ENCODE measurements around the gene RHBDD2.

DNA sequence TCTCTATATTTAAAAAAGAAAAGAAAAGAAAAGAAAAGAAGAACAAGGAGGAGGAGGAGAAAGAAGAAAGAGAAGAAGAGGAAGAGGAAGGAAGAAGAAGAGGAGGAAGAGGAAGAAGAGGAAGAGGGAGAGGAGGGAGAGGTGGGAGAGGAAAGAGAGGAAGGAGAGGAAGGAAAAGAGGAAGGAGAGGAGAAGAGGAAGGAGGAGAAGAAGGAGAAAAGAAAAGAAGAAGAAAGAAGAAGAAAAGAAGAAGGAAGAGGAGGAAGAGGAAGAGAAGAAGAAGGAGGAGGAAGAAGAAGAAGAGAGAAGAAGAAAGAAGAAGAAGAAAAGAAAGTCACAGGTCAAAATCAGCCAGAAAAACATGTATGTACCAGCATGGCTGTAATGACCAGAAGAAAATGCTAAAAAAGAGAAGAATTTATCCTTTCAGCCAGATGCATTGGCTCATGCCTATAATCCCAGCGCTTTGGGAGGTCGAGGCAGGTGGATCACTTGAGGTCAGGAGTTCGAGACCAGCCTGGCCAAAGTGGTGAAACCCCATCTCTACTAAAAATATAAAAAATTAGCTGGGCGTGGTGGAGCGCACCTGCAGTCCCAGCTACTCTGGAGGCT lies 30.8 kb downstream of the RHBDD2 start:
- TF ChIP-seq EZH2phosphoT487 (IDR thresholded peaks at IDR 0.05; ENCODE audit: borderline replicate concordance, low read length) = no peak
- TF ChIP-seq, protein P1, sequence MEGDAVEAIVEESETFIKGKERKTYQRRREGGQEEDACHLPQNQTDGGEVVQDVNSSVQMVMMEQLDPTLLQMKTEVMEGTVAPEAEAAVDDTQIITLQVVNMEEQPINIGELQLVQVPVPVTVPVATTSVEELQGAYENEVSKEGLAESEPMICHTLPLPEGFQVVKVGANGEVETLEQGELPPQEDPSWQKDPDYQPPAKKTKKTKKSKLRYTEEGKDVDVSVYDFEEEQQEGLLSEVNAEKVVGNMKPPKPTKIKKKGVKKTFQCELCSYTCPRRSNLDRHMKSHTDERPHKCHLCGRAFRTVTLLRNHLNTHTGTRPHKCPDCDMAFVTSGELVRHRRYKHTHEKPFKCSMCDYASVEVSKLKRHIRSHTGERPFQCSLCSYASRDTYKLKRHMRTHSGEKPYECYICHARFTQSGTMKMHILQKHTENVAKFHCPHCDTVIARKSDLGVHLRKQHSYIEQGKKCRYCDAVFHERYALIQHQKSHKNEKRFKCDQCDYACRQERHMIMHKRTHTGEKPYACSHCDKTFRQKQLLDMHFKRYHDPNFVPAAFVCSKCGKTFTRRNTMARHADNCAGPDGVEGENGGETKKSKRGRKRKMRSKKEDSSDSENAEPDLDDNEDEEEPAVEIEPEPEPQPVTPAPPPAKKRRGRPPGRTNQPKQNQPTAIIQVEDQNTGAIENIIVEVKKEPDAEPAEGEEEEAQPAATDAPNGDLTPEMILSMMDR (IDR thresholded peaks at IDR 0.05; ENCODE audit: low read depth, low read length, poor library complexity, severe bottlenecking) = no peak

Measured in DOHH2 (cell line).